Measurements from ENCODE around the gene GCLM.
"Not testable (repeated sequence)": the region's sequence is repeated elsewhere in the genome, so short reads cannot be mapped to it uniquely, and the experiment has no call there.

The GCLM gene

DNA sequence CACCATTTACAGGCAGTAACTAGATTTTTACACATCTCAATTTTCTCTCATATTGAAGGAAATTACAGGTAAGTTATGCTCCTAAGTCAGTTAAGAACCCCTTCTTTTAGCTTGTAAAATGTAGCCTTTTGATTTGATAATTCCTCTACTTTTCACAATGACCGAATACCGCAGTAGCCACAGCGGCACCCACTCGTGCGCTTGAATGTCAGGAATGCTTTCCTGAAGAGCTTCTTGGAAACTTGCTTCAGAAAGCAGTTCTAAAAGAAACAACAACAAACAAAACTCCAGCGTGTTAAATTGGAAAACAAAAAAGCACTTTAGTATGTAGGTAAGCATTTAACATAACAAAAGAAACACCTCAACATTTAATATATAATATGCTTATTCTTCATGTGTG is 20.3 kb downstream of the GCLM start:
- no peak for DNase-seq

DNA sequence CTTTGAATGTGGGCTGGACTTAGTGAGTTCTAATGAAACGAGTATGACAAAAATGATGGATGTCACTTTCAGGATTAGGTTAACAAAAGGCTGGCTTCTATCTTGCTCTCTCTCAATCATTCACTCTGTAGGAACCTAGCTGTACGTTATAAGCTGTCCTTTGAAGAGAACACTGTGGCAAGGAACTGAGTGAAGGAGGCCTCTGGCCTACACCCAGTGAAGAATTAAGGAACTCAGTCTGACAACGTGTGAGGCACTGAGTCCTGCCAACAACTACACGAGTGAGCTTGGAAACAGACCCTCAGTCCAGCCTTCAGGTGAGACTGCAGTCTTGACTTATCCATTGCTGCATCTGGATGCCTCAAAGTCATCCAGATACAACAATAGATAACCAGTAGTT is 27.0 kb downstream of the GCLM start:
- no peak for DNase-seq

DNA sequence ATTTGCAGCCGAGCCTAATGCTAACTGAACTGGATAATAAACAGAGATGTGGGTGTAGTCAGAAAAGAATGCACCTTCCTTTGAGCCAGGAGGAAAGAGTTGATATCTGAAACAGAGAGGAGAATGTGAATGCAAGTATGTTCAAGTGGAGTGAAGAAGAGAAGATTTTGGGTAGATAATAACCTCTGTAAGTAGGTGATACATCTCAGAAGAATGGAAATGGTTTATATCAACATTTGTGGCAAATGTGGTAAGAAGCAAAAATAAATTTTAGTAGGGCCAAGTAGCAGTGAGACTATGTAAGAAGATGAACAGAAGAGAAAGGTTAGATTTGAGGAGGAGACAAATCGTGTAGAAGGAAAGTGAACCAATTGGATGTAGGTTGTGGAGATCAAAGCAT is 28.5 kb downstream of the GCLM start:
- no peak for DNase-seq

DNA sequence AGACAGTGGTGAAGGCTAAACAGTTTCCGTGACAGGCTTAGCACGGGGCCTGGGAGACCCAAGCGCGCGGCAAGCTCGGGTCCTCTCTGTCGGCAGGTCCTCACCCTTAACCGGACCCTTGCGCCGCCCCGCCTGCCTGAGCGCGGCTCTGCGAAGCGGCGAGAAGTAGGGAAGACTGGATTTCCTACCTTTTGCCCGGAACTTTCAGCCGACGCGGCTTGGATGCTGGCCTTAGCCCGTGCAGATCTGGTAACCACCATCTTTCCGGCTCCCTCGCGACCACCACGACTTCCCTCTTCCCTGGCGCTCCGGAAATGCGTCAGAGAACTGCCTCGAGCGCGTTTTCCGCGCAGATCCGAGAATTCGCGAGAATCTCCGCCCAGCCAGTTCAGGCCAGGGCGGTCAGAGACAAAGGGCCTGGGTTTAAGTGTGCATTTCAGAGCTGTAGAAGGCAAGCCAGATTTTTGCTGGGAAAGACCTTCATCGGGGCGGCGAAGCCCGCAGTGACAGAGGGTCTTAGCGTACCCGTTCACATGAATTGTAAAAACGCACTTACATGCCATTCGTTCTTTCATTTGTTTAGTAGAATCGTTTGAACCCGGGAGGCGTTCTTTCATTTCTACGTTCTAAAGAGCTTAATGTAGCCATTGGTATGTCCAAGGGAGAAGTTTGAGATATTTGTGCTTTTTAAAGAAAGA is 30.2 kb downstream of the GCLM start, which contains the start of gene DNTTIP2:
Gene DNTTIP2, minus strand, starts transcription at position 318 of the 698 bp plus-strand sequence. Its CDS starts 58 bp downstream, at position 260.
- DNase-seq = peak; percentile 97

DNA sequence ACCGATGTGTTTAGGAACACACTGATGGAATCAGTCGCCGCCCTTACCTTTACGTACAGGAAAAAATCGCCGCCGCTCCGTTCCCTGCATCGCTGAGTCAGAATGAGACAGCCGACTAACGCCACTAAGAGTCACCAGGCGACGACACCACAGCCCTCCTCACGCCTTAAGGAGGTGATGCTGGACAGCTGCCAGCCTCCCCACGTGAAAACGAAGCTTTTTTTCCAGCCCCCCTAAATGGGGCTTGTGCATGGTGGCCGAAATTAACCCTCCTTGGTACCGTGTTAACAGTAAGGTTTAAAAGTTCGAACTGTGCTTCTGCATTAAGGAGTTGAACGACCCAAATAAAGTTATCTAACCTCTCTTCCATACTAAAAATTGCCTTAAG is 30.7 kb downstream of the GCLM start:
- peak; percentile 78 for DNase-seq

DNA sequence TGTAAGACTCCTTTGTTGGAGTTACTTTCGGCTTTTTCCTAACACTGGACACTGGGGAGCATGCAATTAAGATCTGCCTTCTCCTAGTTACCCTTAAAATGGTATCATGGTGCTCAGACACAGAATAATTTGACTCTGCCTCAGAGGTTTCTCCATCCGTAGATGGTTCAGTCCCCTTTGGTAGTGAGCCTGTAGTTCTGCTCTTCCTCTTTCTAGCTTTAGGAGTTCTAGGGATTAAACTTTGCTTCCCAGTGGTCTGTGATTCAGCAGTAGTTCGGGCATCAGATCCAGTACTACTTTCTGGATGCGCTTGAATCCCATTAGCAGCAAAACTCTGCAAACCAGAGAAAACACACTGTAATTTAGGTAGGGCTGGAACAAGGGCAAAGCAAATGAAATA is 31.7 kb downstream of the GCLM start:
- no peak for DNase-seq

DNA sequence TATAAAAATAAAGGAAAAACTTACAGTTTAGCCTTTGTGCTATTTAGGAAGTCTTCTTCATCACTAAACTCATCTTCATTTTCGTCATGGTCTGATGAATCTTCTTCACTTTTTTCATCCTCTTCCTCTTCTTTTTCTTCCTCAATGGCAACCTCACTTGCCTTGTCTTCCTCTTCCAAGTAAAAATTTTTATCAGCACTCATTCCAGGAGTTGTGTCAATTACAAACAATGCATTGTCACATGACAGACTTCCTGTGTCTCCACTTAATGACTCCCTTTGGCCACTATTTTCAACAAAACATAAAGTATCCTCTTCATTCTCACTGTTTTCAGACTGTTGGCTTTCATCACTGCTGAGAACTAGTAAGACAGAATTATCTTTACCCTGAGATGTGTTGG is 33.0 kb downstream of the GCLM start:
- no peak for DNase-seq

DNA sequence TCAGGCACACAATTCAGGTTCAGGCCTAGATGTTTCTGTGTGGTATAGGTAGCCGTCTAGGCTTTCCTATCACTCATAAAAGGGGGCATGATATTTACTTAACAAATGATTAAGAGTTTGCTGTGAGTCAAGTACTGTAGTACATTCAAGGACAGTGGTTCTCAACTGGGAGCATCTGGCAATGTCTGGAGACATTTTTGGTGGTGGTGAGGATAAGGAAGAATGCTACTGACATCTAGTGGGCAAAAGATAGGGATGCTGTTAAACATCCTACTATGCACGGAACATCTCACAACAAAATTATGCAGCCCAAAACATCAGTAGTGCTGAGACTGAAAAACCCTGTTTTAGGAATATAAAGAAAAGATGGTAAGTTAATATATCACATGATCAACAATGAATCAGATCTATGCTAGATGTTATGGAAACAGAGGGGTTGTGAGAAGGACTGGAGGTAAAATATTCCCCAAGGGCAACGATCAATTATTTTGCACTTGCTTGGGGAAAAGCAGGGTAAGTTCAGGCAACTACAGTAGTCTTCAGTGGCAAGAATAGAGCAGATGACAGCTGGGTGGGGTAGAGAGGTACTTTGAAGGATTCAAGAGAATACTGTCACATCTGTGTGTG is 35.1 kb downstream of the GCLM start:
- peak; percentile 77 for DNase-seq

DNA sequence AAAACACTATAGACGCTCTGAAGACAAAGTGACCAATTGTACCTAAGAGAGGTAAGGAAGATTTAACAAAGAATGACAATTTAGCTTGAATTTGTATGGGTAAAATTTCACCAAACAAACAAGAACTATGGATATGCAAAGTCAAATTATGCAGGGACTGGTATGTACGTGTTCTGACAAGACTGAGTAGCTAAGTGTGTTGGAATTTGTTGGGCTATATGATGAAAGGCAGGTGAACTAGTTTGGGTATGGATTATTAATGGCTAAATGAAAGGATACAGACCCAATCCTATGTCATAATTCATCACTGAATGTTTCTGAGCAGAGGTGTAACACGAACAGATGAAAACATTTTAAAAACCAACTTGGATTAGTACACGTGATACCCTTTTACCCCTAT is 37.9 kb downstream of the GCLM start:
- DNase-seq = no peak

DNA sequence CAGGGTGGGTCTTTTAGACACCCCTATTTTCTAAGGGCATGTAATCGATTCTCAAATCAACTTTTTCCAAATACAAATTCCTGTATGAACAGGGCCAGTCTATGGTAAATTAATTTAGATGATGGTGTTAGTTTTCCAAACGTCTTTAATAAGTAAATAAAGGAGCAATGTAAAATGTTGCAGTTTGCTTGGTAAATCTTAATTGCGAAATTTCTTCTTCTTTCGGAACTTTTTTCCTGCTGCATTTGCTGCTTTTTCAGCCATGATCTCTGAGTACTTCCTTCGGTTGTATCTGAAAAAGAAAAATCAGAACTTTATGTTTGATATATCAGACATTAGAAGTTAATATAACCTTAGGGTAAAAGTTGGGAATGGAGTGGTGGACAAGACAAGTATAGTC is 39.6 kb downstream of the GCLM start:
- no peak for DNase-seq

DNA sequence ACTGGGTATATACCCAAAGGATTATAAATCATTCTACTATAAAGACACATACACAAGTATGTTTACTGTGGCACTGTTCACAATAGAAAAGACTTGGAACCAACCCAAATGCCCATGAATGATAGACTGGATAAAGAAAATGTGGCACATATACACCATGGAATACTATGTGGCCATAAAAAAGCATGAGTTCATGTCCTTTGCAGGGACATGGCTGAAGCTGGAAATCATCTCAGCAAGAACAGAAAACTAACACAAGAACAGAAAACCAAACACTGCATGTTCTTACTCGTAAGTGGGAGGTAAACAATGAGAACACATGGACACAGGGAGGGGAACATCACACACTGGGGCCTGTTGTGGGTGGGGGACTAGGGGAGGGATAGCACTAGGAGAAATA is 40.7 kb downstream of the GCLM start:
- not testable (repeated sequence) for DNase-seq

DNA sequence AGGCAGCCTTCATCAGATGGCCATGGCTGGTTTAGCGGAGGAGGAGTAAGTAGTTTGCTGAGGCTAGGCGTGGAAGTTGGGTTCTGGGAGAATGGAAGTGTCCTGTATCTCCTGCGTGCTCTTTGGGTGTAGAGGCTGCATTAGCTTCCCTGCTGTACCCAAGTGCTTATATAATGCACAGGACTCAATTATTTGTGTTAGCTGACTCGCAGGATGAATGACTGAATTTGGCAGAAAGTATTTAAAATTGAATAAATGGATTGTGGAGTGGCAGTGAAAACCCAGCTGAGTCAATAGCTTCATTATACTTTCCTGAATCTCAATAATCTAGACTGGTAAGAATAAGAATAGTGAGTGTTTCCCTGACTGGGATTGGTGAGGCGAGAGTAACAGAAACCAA is 44.0 kb downstream of the GCLM start:
- no peak for DNase-seq

DNA sequence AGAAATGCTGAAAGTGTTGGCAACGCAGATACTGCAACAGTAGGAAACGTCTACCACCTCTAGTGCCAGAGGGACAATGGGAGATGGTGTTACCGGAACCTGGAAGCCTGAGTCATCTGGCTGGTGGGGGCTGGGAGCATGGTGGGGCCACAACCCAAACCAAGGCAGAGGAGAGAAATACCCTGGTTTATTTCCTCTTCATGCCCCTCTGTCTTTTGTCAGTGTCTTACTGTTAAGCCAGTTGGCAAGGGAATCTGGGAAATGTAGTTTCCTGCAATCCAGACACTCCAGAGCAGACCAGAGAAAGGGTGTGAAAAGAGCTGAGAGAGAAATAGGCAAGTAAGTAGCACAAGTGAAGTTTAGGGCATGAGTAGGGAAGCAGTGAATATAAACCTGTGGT is 45.1 kb downstream of the GCLM start:
- no peak for DNase-seq

DNA sequence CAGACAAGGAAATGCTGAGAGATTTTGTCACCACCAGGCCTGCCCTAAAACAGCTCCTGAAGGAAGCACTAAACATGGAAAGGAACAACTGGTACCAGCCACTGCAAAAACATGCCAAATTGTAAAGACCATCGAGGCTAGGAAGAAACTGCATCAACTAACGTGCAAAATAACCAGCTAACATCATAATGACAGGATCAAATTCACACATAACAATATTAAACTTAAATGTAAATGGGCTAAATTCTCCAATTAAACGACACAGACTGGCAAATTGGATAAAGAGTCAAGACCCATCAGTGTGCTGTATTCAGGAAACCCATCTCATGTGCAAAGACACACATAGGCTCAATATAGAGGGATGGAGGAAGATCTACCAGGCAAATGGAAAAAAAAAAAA is 51.6 kb downstream of the GCLM start:
- DNase-seq = not testable (repeated sequence)

DNA sequence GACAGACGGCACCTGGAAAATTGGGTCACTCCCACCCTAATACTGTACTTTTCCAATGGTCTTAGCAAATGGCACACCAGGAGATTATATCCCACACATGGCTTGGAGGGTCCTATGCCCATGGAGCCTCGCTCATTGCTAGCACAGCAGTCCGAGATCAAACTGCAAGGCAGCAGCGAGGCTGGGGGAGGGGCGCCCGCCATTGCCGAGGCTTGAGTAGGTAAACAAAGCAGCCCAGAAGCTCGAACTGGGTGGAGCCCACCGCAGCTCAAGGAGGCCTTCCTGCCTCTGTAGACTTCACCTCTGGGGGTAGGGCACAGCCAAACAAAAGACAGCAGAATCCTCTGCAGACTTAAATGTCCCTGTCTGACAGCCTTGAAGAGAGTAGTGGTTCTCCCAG is 53.2 kb downstream of the GCLM start:
- not testable (repeated sequence) for DNase-seq

DNA sequence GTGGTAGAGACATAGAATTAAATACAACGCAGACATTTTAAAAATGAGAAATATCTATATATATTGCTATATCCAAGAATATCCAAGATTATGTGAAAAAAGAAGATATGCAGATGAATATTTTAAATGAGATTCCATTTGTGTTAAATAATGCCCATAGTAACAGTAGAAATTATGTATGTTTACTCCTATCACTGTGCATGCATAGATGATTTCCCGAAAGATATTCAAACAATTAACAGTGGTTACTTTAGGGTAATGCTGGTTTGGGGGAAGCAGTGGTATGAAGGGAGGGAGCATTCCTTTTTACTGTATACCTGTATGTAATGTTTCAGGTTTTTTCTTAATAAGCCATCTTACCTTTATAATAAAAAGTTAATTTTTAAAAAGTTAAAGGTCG is 55.3 kb downstream of the GCLM start:
- DNase-seq = no peak

DNA sequence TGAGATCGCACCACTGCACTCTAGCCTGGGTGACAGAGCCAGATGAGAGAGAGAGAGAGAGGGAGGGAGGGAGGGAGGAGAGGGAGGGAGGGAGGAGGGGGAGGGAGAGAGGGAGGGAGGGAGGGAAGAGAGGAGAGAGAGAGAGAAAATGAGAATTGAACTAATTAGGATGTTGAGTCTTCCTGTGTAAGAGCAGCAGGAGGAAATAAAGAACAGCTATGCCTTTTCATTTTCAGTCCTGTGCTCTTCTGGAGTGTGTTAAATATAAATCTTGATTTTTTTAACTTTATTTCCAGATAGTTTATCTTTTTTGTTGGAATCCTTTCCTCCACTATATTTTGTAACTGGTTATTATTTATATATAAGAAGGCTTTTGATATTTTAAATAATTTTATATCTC is 57.4 kb downstream of the GCLM start:
- no peak for DNase-seq

DNA sequence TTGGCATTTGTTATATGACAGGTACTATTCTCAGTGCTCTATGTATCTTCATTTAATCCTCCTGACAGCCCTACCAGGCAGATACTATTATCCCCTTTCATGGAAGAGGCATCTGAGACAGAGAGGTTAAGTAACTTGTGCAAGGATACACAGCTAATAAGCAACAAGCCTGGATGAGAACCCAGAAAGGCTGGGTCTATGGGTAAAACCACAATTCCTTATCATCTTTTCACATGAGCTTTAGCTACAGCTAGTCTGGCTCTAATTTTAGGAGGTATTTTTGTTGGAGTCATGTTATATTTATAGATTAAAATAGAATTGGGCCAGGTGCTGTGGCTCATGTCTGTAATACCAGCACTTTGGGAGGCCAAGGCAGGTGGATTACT is 57.9 kb downstream of the GCLM start:
- peak; percentile 87 for DNase-seq

DNA sequence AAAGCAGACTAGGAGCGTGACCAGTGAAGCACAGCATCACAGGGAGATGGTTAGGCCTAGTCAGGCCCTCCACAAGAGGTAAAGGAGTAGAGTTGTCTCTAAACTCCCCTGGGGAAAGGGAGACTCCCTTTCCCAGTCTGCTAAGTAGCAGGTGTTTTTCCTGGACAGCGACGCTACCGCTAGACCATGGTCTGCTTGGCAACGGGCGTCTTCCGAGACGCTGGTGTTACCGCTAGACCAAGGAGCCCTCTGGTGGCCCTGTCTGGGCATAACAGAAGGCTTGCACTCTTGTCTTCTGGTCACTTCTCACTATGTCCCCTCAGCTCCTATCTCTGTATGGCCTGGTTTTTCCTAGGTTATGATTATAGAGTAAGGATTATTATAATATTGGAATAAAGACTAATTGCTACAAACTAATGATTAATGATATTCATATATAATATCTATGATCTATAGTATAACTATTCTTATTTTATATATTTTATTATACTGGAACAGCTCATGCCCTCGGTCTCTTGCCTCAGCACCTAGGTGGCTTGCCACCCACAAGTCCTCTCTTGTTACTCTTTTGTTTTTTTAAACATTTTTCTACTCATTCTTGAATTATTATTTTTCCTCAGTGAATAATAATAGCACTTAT is 58.4 kb downstream of the GCLM start:
- peak; percentile 66 for DNase-seq

DNA sequence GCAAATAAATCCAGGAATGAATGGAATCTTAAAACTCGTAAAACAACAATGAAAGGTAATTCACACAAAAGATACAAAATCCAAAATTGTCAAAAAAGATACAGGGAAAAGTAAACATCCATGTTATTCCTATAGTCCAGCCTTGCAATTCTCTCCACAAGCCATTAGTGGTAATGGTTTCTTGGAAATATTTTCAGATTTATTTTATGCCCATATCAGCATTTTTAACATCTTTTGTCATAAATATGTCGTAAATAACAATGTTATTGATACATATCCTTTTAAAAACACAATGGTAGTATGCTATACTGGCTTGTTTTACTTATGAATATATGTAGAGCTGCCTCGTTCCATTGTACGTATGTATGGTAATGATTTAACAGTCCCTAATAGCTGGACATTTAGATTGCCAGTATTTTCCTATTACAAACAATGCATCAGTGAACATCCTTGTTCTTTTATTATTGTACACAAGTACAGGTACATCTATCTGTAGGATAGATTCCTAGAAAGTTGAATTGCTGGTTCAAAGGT is 60.8 kb downstream of the GCLM start:
- no peak for DNase-seq

DNA sequence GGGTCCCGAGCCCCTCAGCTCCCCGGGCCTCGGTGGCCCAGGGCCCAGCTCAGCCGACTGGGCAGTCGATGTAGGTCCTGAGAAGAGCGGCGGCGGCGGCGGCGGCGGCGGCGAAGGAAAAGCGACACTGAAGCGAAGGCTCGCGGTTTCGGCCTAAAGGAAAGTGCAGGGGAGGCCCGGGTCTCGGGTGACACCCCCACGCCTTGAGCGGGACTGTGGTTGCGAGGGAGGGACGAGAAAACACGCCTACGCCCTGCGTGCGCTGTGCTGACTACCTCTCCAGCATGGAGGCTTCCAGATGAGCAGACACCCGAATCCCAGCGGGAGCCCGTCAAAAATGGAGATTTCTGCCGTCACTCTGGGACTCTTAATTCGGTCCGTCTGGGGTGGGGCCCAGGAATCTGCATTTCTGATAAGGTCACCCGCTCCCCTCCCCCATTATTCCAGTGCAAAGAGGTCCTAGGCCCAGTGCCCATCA is 61.4 kb downstream of the GCLM start:
- peak; percentile 79 for DNase-seq

DNA sequence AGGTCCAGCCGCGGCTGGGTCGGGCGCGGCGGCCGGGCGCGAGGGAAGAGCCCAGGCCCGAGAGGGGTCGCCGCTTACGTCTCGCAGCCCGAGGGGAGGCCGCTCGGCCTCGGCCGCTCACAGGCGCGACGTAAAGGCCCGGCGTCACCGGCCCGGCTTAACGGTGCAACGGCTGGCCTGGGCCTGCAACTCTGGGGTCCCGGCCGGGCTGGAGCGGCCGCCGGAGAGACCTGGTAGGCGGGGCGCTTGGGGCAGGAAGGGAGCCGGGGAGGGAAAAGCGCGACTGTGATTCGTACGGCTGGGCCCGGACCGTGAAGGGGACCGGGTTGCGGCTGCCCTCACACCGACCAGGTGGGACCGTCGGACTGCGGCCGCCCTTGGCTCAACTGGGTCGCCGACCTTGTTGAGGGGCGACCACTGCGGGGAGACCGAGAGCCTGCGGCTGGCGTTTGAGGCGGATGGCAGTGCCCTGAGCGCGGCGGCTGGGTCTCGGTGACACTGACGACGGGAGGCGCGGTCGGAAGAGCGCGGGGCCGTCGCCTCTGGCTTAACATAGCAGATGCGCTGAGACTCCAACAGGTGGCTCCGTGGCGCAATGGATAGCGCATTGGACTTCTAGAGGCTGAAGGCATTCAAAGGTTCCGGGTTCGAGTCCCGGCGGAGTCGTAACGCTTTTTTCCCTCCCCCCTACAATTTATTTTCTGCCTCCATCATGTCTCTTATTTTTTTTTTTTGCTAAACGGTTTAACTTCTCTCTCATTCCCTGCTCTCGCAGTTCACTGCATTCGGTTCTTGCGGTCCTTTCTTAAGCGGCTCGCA is 62.0 kb downstream of the GCLM start:
- peak; percentile 94 for DNase-seq
